Activated effector memory CD4-positive, alpha-beta T cell treated with Interleukin-2 at 50 U/mL for 16 hours (primary cell): ENCODE data around the gene KCTD1.

Experiments used
- DNase-seq: peaks from one replicate; pipeline ENCODE4 v3.0.0-alpha.2; 2020

KCTD1 gene

GRCh38 chr18:26421503-26421902 lies 126.8 kb downstream of the KCTD1 start:
- DNase-seq, result no peak

- DNase-seq, result no peak
Observed at GRCh38 chr18:26419746-26420145, 128.6 kb downstream of the KCTD1 start.

GRCh38 chr18:26418225-26418624 lies 130.1 kb downstream of the KCTD1 start:
- no peak for DNase-seq

GRCh38 chr18:26417190-26417589 lies 131.2 kb downstream of the KCTD1 start:
- no peak for DNase-seq

- DNase-seq, result no peak
Observed at GRCh38 chr18:26416652-26417150, 131.7 kb downstream of the KCTD1 start.

- DNase-seq, result no peak
Observed at GRCh38 chr18:26415631-26416030, 132.7 kb downstream of the KCTD1 start.

- DNase-seq, result no peak
Observed at GRCh38 chr18:26414901-26415440, 133.4 kb downstream of the KCTD1 start.

- DNase-seq, result no peak
Observed at GRCh38 chr18:26409091-26409490, 139.3 kb downstream of the KCTD1 start.

GRCh38 chr18:26407736-26408601 lies 140.4 kb downstream of the KCTD1 start:
- DNase-seq, result no peak

GRCh38 chr18:26406854-26407517 lies 141.4 kb downstream of the KCTD1 start:
- no peak for DNase-seq

GRCh38 chr18:26406324-26406723 lies 142.0 kb downstream of the KCTD1 start:
- no peak for DNase-seq

GRCh38 chr18:26405190-26405801 lies 143.1 kb downstream of the KCTD1 start:
- DNase-seq, result no peak
